Neural crest cell (in vitro differentiated cells): ENCODE results near the gene LUC7L. TPM values are rescaled to one million over a fixed set of nuclear protein-coding genes. Genes with fewer than 3 reads are reported as not detected.
"Not testable (repeated sequence)": the region's sequence is repeated elsewhere in the genome, so short reads cannot be mapped to it uniquely, and the experiment has no call there.

ENCODE experiments used
- DNase-seq: peaks from one replicate; pipeline ENCODE4 v3.0.0; 2021; ENCODE audit warnings: low read depth, mixed read lengths, low spot score
- H3K27ac Mint-ChIP-seq: one replicate; pipeline ENCODE4 v1.8.0; 2021; ENCODE audit warnings: mild to moderate bottlenecking, mixed read lengths; ENCODE audit not compliant: unreplicated experiment
- H3K27me3 Mint-ChIP-seq: 2 replicates; pipeline ENCODE4 v1.8.0; 2021; ENCODE audit warnings: low read depth, mild to moderate bottlenecking, mixed read lengths
- H3K36me3 Mint-ChIP-seq: 2 replicates; pipeline ENCODE4 v1.8.0; 2021; ENCODE audit warnings: low read depth, mild to moderate bottlenecking, mixed read lengths
- H3K4me1 Mint-ChIP-seq: 2 replicates; pipeline ENCODE4 v1.8.0; 2021; ENCODE audit warnings: mixed read lengths
- H3K4me3 Mint-ChIP-seq: one replicate; pipeline ENCODE4 v1.8.0; 2021; ENCODE audit warnings: mild to moderate bottlenecking, mixed read lengths
- H3K9me3 Mint-ChIP-seq: 2 replicates; pipeline ENCODE4 v1.8.0; 2021; ENCODE audit warnings: mixed read lengths
- total RNA-seq: library from RNA; stranded (reverse); gene quantifications from 2 replicates; pipeline ENCODE4 v1.2.1, GENCODE V29; 2021
- TF ChIP-seq, protein P1 (sequence below): fragments of 200-600 bp; sonication (generic); conservative IDR thresholded peaks from 2 replicates; pipeline ENCODE4 v1.5.0; 2021; ENCODE audit warnings: antibody characterized with exemption, mild to moderate bottlenecking

The LUC7L gene
- total RNA-seq, 1 donor from 2014 or later, result 177 TPM

DNA sequence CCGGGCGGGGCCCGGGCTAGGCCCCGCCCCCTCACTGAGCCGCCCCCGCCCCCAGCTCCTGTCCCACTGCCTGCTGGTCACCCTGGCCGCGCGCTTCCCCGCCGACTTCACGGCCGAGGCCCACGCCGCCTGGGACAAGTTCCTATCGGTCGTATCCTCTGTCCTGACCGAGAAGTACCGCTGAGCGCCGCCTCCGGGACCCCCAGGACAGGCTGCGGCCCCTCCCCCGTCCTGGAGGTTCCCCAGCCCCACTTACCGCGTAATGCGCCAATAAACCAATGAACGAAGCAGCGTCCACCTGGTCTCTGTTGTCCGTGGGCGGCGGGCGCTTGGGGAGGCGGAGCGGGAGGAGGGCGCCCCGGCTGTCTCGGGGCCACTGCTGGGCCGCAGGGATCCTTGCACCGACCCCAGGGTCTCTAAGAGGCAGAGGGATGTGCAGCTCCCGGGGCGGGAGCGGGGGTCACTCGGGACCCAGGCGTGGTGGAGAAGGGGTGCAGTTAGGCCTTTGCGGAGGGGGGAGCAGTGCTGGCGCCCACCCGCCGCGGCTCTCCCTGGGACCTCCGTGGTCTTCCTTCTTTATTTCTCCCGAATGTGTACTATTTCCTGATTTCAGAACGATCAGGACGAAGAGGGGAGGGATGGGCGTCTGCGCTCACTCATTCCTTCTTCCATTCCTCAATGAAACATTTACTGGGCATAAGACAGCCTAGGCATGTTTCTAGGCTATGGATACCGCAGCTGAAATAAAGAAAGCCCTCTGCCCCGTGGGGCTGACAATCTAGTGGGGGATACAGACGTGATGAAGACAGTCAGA, 74.8 kb downstream of the LUC7L start:
- no peak for DNase-seq
- Mint-ChIP-seq H3K36me3 (no peaks in the 10 kb centered on the region), H3K9me3 (no peaks in the 10 kb centered on the region), H3K27ac (no peak overlapping the region), H3K4me1 (peaks cover 7% of the 10 kb centered on the region), H3K4me3 (peak overlapping the region; percentile 72), H3K27me3 (peaks cover 80% of the 10 kb centered on the region)
- TF ChIP-seq, protein P1, sequence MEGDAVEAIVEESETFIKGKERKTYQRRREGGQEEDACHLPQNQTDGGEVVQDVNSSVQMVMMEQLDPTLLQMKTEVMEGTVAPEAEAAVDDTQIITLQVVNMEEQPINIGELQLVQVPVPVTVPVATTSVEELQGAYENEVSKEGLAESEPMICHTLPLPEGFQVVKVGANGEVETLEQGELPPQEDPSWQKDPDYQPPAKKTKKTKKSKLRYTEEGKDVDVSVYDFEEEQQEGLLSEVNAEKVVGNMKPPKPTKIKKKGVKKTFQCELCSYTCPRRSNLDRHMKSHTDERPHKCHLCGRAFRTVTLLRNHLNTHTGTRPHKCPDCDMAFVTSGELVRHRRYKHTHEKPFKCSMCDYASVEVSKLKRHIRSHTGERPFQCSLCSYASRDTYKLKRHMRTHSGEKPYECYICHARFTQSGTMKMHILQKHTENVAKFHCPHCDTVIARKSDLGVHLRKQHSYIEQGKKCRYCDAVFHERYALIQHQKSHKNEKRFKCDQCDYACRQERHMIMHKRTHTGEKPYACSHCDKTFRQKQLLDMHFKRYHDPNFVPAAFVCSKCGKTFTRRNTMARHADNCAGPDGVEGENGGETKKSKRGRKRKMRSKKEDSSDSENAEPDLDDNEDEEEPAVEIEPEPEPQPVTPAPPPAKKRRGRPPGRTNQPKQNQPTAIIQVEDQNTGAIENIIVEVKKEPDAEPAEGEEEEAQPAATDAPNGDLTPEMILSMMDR, result no peak

DNA sequence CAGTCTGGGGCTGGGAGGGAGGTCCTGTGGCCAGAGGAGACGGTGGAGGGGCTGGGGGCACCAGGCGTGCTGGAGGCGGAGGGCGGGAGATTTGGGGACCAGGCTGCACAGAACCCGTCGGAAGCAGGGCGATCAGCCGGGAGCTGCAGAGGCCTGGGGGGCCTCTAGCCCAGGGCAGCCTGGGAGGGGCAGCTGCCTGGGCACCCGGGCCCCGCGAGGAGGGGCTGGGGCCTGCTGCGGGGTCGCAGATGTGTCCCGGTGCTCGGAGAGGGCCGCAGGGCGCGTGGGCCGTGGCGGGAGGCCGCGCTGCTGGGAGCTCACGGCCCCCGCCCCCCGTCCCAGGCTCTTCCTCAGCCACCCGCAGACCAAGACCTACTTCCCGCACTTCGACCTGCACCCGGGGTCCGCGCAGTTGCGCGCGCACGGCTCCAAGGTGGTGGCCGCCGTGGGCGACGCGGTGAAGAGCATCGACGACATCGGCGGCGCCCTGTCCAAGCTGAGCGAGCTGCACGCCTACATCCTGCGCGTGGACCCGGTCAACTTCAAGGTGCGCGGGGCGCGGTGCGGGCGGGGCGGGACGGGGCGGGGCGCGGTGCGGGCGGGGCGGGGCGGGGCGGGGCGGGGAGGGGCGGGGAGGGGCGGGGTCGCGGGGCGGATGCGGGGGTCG, 75.6 kb downstream of the LUC7L start:
- peaks cover 81% of the 10 kb centered on the region for H3K27me3 Mint-ChIP-seq
- H3K4me1 Mint-ChIP-seq, H3K36me3 Mint-ChIP-seq, H3K4me3 Mint-ChIP-seq, H3K27ac Mint-ChIP-seq, DNase-seq, H3K9me3 Mint-ChIP-seq: not testable (repeated sequence)

DNA sequence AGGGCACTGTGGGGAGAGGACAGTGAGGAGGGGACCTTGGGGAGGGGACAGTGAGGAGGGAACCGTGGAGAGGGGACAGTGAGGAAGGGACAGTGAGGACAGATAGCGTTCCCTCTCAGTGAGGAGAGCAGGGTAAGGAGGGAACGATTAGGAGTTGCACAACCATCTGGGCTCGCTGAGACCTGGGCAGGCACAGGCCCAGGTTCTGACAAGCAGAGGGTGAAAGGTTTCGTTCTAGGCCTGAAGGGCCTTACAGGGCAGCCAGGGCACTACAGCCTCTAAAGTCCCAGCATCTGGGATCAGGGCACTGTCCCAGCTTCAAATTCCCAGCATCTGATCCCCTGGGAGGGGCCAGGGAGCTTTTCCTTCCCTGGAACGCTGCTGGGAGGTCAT, 76.1 kb downstream of the LUC7L start:
- Mint-ChIP-seq H3K27me3 (peaks cover 83% of the 10 kb centered on the region), H3K4me3 (peak overlapping the region; percentile 54)
- not testable (repeated sequence) for H3K36me3 Mint-ChIP-seq

DNA sequence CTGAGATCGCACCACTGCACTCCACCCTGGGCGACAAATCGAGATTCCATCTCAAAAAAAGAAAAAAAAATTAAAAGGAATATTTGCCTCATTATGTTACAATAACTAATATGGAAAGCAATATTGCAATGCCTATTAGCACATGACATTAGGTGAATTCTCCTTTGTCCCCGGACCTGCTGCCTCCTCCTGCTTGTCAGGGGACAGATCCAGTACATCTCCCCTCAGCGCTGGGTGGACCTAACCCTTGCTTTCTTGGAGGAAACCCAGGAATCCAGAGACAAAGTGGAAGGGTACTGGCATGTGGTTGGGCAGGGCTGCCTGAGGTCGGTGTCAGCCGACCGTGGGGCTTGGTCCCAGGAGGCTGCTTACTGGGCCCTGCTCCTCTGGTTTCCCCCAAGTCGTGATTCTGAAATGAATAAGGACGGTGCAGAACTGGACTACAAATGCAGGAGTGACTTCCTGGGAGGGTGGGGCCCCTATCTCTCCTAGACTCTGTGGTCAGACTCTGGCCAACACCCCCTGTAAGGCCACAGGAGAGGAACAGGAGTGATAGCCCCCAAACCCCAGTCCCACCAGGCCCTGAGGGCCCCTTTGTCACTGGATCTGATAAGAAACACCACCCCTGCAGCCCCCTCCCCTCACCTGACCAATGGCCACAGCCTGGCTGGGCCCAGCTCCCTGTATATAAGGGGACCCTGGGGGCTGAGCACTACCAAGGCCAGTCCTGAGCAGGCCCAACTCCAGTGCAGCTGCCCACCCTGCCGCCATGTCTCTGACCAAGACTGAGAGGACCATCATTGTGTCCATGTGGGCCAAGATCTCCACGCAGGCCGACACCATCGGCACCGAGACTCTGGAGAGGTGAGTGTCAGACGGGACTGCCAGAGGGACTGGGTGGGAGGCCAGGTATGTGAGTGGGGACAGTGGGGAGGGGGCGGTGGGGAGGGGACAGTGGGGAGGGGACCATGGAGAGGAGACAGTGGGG, 76.8 kb downstream of the LUC7L start, which contains the start of gene HBZ:
HBZ (plus strand) TSS at position 504 of the 988 bp plus-strand sequence; CDS start at position 770, 266 bp downstream.
- TF ChIP-seq, protein P1, result no peak
- DNase-seq, result no peak
- Mint-ChIP-seq H3K4me1 (peaks cover 7% of the 10 kb centered on the region), H3K27me3 (peaks cover 77% of the 10 kb centered on the region), H3K9me3 (no peaks in the 10 kb centered on the region), H3K4me3 (peak within 1 kb of the TSS; percentile 65), H3K27ac (no peak within 1 kb of the TSS), H3K36me3 (no peaks in the 10 kb centered on the region)

More for the DNA sequence above, 76.1 kb downstream of the LUC7L start:
- DNase-seq, H3K4me1 Mint-ChIP-seq, H3K9me3 Mint-ChIP-seq, H3K27ac Mint-ChIP-seq: not testable (repeated sequence)

DNA sequence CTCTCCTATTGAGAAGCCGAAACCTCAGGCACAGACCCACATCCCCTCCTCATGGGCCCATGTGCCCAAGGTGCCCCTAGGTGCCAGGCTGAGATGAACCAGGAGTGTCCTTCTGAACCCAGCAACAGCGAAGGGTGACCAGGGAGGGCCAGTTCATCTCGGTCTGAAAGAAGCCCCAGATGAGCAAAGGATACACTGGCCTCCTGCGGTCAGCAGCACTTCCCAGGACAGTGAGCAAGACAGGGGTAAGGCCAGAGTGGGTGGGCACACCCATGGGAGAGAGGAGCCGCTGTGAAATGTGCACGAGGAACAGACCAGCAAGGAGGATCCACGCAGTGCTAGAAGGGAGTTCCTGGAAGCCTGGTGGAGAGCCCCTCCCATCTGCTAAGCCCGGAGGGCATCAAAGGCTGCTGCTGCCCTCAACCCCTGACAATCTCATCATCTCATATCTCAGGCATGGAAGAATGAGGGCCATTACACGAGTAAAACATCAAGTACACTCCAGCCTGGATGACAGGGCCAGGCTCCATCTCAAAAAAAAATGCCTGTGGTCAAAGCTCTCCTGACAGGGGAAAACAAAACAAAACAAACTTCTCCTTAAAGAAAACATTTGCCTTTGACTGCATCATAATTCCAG, 80.1 kb downstream of the LUC7L start:
- no peak for DNase-seq
- H3K4me3 Mint-ChIP-seq, result no peak overlapping the region
- H3K36me3 Mint-ChIP-seq, result no peaks in the 10 kb centered on the region
- H3K27ac Mint-ChIP-seq, result no peak overlapping the region
- H3K9me3 Mint-ChIP-seq, result no peaks in the 10 kb centered on the region
- TF ChIP-seq, protein P1, result no peak
- H3K4me1 Mint-ChIP-seq, result no peaks in the 10 kb centered on the region
- peaks cover 52% of the 10 kb centered on the region for H3K27me3 Mint-ChIP-seq

DNA sequence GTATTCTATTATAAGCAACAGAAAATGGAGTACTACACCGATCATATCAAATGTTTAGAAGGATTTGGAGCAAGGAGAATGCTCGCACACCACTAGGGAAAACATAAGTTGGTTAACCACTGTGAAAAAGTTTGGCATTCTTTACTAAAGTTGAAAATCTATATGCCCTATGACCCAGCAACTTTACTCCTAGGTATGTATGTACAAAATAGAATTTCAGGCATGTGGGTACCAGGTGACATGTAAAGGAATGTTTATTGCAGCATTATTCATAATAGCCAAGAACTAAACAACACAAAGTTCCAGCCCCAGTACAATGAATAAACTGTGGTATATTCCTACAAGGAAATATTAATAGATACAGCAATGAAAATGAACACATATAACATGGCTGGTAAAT, 82.6 kb downstream of the LUC7L start:
- TF ChIP-seq, protein P1, result no peak
- H3K36me3 Mint-ChIP-seq, result no peaks in the 10 kb centered on the region
- no peak overlapping the region for H3K27ac Mint-ChIP-seq
- no peak overlapping the region for H3K4me3 Mint-ChIP-seq
- no peak for DNase-seq
- no peaks in the 10 kb centered on the region for H3K9me3 Mint-ChIP-seq
- H3K4me1 Mint-ChIP-seq, result no peaks in the 10 kb centered on the region
- H3K27me3 Mint-ChIP-seq, result peaks cover 43% of the 10 kb centered on the region
